Lower leg skin (tissue), 3 donors: ENCODE data around the gene SAMD5.

Experiments used
- POLR2A ChIP-seq, 2 donors: fragments of 450-650 bp; IDR thresholded peaks; one replicate each; pipeline ENCODE4 v1.6.1; 2016 to 2017; ENCODE audit warnings: antibody characterized with exemption in 2 of 2, mild to moderate bottlenecking in 1 of 2, moderate library complexity in 1 of 2
- TF ChIP-seq, protein P1 (sequence below), 3 donors: fragments of 450-650 bp; IDR thresholded peaks; one replicate each; pipeline ENCODE4 v1.5.1; 2016; ENCODE audit warnings: antibody characterized with exemption in 3 of 3, mild to moderate bottlenecking in 3 of 3, moderate library complexity in 2 of 3

DNA sequence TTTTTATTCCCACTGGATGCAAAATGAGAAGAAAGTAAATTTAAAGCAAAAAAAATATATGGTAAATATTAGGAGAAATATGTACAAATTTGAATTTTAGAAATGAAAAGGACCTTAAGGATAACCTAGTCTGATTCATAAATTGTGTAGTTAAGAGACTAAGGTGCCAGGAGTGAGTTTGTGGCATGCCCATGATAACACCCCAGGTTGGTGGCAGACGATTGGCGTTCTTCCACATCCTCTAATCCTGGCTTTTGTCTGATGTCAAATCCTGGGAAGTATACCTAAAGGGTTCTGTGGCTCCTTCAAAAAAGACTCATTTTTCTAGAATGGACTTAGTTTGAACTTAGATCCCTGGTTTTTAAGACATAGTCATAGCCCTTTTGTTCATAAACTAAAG lies 62.2 kb downstream of the SAMD5 start:
- TF ChIP-seq, protein P1, sequence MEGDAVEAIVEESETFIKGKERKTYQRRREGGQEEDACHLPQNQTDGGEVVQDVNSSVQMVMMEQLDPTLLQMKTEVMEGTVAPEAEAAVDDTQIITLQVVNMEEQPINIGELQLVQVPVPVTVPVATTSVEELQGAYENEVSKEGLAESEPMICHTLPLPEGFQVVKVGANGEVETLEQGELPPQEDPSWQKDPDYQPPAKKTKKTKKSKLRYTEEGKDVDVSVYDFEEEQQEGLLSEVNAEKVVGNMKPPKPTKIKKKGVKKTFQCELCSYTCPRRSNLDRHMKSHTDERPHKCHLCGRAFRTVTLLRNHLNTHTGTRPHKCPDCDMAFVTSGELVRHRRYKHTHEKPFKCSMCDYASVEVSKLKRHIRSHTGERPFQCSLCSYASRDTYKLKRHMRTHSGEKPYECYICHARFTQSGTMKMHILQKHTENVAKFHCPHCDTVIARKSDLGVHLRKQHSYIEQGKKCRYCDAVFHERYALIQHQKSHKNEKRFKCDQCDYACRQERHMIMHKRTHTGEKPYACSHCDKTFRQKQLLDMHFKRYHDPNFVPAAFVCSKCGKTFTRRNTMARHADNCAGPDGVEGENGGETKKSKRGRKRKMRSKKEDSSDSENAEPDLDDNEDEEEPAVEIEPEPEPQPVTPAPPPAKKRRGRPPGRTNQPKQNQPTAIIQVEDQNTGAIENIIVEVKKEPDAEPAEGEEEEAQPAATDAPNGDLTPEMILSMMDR (IDR thresholded peaks at IDR 0.05), result no peak
- no peak for TF ChIP-seq POLR2A (IDR thresholded peaks at IDR 0.05)
